ENCODE data around the gene CRELD1.

CRELD1 gene

DNA sequence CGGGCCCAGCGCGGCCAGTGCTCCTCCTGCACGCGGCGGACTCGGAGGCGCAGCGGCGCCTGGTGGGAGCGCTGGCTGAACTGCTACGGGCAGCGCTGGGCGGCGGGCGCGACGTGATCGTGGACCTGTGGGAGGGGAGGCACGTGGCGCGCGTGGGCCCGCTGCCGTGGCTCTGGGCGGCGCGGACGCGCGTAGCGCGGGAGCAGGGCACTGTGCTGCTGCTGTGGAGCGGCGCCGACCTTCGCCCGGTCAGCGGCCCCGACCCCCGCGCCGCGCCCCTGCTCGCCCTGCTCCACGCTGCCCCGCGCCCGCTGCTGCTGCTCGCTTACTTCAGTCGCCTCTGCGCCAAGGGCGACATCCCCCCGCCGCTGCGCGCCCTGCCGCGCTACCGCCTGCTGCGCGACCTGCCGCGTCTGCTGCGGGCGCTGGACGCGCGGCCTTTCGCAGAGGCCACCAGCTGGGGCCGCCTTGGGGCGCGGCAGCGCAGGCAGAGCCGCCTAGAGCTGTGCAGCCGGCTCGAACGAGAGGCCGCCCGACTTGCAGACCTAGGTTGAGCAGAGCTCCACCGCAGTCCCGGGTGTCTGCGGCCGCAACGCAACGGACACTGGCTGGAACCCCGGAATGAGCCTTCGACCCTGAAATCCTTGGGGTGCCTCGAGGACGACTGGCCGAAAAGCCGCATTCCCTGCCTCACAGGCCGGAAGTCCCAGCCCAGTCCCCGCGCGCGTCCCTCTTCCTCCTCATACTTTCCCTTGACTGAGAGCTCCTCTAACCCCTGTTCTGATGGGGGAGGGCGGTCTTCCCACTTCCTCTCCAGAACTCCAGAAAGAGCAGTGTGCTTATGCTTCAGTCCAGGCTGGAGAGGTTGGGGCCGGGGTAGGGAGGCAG is 18.1 kb upstream of the CRELD1 start:
- Mint-ChIP-seq H3K4me1 (ENCODE audit: low read depth) (peaks cover 8% of the 10 kb centered on the region), H3K36me3 (ENCODE audit: low read depth) (no peaks in the 10 kb centered on the region), H3K27ac (no peak overlapping the region), H3K4me3 (peak overlapping the region; percentile 72), H3K9me3 (no peaks in the 10 kb centered on the region), H3K27me3 (ENCODE audit: low read depth) (peaks cover 3% of the 10 kb centered on the region)

DNA sequence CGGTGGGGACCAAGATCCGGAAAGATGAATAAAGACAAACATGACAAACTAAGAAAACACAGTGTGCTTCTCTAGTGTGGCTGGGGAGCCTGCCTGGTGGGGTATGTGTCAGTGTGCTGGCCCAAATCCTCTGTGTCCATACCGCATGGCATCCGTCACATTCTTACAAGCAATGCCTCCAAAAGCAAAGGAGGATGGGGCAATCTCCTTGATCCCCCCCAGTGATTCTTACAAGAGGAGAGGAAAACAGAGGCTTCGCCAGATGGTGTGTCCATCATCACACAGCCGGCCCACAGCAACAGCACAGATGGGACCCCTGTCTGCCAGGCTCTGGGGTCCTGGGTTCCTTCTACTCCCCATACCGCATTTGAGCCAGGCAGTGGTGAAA is 17.3 kb upstream of the CRELD1 start:
- H3K27me3 Mint-ChIP-seq (ENCODE audit: low read depth) = peaks cover 3% of the 10 kb centered on the region
- no peak overlapping the region for H3K27ac Mint-ChIP-seq
- H3K4me3 Mint-ChIP-seq = peak overlapping the region; percentile 72
- H3K9me3 Mint-ChIP-seq = no peaks in the 10 kb centered on the region
- no peaks in the 10 kb centered on the region for H3K36me3 Mint-ChIP-seq (ENCODE audit: low read depth)
- H3K4me1 Mint-ChIP-seq (ENCODE audit: low read depth) = peaks cover 8% of the 10 kb centered on the region

GRCh38 chr3:9916734-9917680 is 16.6 kb upstream of the CRELD1 start, which contains the start of gene IL17RC:
Gene IL17RC, plus strand, starts transcription at chr3:9917098. Its CDS starts 218 bp downstream, at chr3:9917316.
- Mint-ChIP-seq H3K27ac (no peak within 1 kb of the TSS), H3K4me3 (peak within 1 kb of the TSS; percentile 72), H3K27me3 (ENCODE audit: low read depth) (peaks cover 3% of the 10 kb centered on the region)

GRCh38 chr3:9917820-9918219 is 15.8 kb upstream of the CRELD1 start:
- Mint-ChIP-seq H3K36me3 (ENCODE audit: low read depth) (no peaks in the 10 kb centered on the region), H3K4me1 (ENCODE audit: low read depth) (peaks cover 6% of the 10 kb centered on the region), H3K4me3 (no peak overlapping the region), H3K27me3 (ENCODE audit: low read depth) (peaks cover 5% of the 10 kb centered on the region), H3K9me3 (no peaks in the 10 kb centered on the region), H3K27ac (no peak overlapping the region)

More at GRCh38 chr3:9916734-9917680, 16.6 kb upstream of the CRELD1 start, which contains the start of gene IL17RC:
- Mint-ChIP-seq H3K9me3 (no peaks in the 10 kb centered on the region), H3K4me1 (ENCODE audit: low read depth) (peaks cover 8% of the 10 kb centered on the region), H3K36me3 (ENCODE audit: low read depth) (no peaks in the 10 kb centered on the region)

- Mint-ChIP-seq H3K27ac (no peak overlapping the region), H3K4me3 (no peak overlapping the region), H3K27me3 (ENCODE audit: low read depth) (peaks cover 5% of the 10 kb centered on the region), H3K4me1 (ENCODE audit: low read depth) (peaks cover 6% of the 10 kb centered on the region), H3K36me3 (ENCODE audit: low read depth) (no peaks in the 10 kb centered on the region), H3K9me3 (no peaks in the 10 kb centered on the region)
Measured at GRCh38 chr3:9918261-9919038, 15.2 kb upstream of the CRELD1 start.

GRCh38 chr3:9928158-9928557 is 5.5 kb upstream of the CRELD1 start:
- no peaks in the 10 kb centered on the region for H3K9me3 Mint-ChIP-seq

DNA sequence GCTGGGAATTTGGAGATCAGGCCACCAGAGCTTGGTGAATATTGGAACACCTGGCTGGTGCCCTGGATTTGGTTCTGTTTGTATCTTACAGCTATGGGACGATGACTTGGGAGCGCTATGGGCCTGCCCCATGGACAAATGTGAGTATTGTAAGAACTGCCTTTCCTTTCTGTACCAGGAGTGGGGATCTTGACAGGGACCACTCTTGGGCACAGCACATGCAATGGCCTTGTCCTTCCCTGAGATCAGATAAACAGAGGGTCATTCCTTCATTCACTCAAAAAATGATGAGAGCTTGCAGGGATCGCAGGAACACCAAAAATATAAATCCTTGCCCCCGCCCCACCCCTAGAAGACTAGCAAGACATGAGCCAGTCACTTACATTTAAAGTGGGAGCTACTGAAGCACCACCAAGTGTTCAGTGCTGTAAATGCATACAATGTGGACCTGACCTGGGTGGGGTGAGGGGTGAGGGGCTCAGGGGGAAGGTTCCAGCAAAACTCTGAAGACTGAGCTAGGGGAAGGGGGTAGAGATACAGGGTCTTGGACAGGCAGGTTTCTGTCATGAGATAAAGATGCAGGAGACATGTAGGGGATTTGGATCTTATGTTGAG is 2.7 kb upstream of the CRELD1 start:
- H3K4me1 Mint-ChIP-seq (ENCODE audit: low read depth) = peaks cover 23% of the 10 kb centered on the region
- no peaks in the 10 kb centered on the region for H3K9me3 Mint-ChIP-seq
- H3K27ac Mint-ChIP-seq = no peak overlapping the region
- H3K4me3 Mint-ChIP-seq = peak overlapping the region; percentile 51
- peaks cover 9% of the 10 kb centered on the region for H3K36me3 Mint-ChIP-seq (ENCODE audit: low read depth)
- H3K27me3 Mint-ChIP-seq (ENCODE audit: low read depth) = no peaks in the 10 kb centered on the region

More at GRCh38 chr3:9928158-9928557, 5.5 kb upstream of the CRELD1 start:
- Mint-ChIP-seq H3K4me1 (ENCODE audit: low read depth) (peaks cover 5% of the 10 kb centered on the region), H3K36me3 (ENCODE audit: low read depth) (no peaks in the 10 kb centered on the region), H3K27ac (no peak overlapping the region), H3K27me3 (ENCODE audit: low read depth) (peaks cover 12% of the 10 kb centered on the region), H3K4me3 (no peak overlapping the region)

DNA sequence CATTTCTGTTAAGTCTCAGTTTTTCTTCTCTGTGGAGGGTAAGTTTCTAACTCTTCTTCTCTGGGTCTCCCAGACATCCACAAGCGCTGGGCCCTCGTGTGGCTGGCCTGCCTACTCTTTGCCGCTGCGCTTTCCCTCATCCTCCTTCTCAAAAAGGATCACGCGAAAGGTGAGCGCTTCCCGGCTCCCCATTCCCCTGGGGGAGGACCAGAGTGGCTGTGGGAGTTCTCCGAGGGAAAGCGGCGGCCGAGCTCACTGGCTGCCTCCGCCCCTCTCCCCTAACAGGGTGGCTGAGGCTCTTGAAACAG is 1.1 kb upstream of the CRELD1 start:
- Mint-ChIP-seq H3K27me3 (ENCODE audit: low read depth) (no peaks in the 10 kb centered on the region), H3K36me3 (ENCODE audit: low read depth) (peaks cover 10% of the 10 kb centered on the region), H3K27ac (peak overlapping the region; percentile 97), H3K9me3 (no peaks in the 10 kb centered on the region), H3K4me1 (ENCODE audit: low read depth) (peaks cover 28% of the 10 kb centered on the region), H3K4me3 (peak overlapping the region; percentile 99)

- H3K9me3 Mint-ChIP-seq = no peaks in the 10 kb centered on the region
- peaks cover 10% of the 10 kb centered on the region for H3K36me3 Mint-ChIP-seq (ENCODE audit: low read depth)
- H3K4me3 Mint-ChIP-seq = peak overlapping the region; percentile 99
- H3K4me1 Mint-ChIP-seq (ENCODE audit: low read depth) = peaks cover 28% of the 10 kb centered on the region
- no peaks in the 10 kb centered on the region for H3K27me3 Mint-ChIP-seq (ENCODE audit: low read depth)
- H3K27ac Mint-ChIP-seq = peak overlapping the region; percentile 97
Measured at GRCh38 chr3:9932843-9933560, 632 bp upstream of the CRELD1 start.

- H3K4me3 Mint-ChIP-seq = peak overlapping the region; percentile 99
- H3K4me1 Mint-ChIP-seq (ENCODE audit: low read depth) = peaks cover 28% of the 10 kb centered on the region
- peaks cover 10% of the 10 kb centered on the region for H3K36me3 Mint-ChIP-seq (ENCODE audit: low read depth)
- no peaks in the 10 kb centered on the region for H3K9me3 Mint-ChIP-seq
- no peaks in the 10 kb centered on the region for H3K27me3 Mint-ChIP-seq (ENCODE audit: low read depth)
- H3K27ac Mint-ChIP-seq = peak overlapping the region; percentile 97
Measured at GRCh38 chr3:9934235-9934621, 594 bp downstream of the CRELD1 start.

- Mint-ChIP-seq H3K36me3 (ENCODE audit: low read depth) (peaks cover 10% of the 10 kb centered on the region), H3K4me3 (peak overlapping the region; percentile 99), H3K4me1 (ENCODE audit: low read depth) (peaks cover 28% of the 10 kb centered on the region), H3K27me3 (ENCODE audit: low read depth) (no peaks in the 10 kb centered on the region), H3K27ac (peak overlapping the region; percentile 97), H3K9me3 (no peaks in the 10 kb centered on the region)
Measured at GRCh38 chr3:9934993-9935392, 1.4 kb downstream of the CRELD1 start.

DNA sequence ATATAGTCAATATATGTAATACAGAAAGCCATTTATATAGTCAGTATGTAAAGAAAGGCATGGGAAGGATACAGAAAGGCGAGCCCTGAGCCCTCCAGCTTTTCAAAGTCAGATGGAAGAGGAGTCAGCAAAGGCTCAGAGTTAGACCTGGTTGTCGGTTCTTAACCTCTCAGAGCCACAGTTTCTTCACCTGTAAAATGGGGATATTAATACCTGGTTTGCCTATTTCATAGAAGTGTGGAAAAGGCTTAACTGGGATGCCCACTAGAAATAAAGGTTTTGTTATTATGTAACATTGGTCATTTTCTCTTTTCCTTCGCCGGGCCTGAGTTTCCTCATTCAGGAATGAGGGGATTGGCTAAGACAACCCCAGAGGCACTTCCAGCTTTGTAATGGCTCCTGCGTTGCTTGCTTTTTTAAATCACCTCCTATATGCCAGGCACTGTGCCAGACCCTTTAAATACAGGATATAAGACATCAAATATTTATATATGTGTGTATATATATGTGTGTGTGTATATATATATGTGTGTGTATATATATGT is 2.4 kb downstream of the CRELD1 start:
- H3K27me3 Mint-ChIP-seq (ENCODE audit: low read depth) = no peaks in the 10 kb centered on the region

More for the DNA sequence above, 2.4 kb downstream of the CRELD1 start:
- Mint-ChIP-seq H3K4me1 (ENCODE audit: low read depth) (peaks cover 28% of the 10 kb centered on the region), H3K27ac (no peak overlapping the region), H3K4me3 (no peak overlapping the region), H3K36me3 (ENCODE audit: low read depth) (peaks cover 10% of the 10 kb centered on the region), H3K9me3 (no peaks in the 10 kb centered on the region)

Data from T-helper 1 cell treated with Interleukin-12 subunit alpha and Interleukin-12 subunit beta and Interleukin-4 antibody, amounts not matched to agents 30 μg/mL and 1 μg/mL, for 36 hours (primary cell).